ENCODE results near the gene ARL2.
A peak's percentile ranks its signal among the peaks of the same experiment; 100 is the strongest.

ARL2 gene

DNA sequence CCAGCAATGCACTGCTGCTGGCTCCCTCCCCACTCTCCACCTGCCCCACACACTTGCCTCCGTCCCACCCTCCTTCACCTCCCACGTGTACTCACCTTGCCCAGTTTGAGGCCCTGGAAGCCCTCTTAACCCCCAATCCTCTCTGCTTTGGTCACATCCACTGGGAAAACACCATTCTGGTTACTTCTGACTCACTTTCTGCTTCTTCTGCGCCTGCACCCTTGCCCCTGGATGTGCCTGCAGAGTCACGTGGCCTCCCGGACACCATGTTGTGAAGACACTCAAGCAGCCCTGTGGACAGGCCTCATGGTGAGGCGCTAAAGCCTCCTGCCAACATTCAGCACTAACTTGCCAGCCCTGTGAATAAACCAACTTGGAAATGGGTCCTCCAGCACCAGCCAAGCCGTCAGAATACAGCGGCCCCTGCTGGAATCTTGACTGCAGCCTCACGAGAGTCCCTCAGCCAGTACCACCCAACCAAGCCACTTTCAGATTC is 47.0 kb downstream of the ARL2 start:
- DNase-seq (ENCODE audit: low read depth) = peak; percentile 45
- no peak overlapping the region for H3K4me3 ChIP-seq (replicated peaks; ENCODE audit: low read depth, low read length)

DNA sequence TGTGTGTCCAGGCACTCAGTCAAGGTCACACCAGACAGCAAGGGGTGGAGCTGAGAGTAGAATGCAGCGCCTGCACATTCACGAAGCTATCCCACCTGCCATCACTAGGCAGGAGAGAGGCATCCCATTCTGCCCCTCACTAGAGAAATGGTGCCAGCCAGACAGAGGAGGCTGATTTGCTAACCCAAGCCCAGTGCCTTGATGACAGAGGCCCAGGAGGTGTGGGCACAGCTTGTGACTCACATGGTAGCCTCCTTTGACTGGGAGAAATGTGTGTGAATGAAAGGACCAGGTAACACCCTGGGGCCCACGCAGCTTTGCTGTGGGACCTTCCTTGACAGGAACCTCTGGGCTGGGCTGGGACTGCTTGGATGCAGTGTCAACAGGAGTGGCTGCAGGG is 49.6 kb downstream of the ARL2 start:
- no peak for DNase-seq (ENCODE audit: low read depth)
- no peak overlapping the region for H3K4me3 ChIP-seq (replicated peaks; ENCODE audit: low read depth, low read length)
- TF ChIP-seq, protein P1, sequence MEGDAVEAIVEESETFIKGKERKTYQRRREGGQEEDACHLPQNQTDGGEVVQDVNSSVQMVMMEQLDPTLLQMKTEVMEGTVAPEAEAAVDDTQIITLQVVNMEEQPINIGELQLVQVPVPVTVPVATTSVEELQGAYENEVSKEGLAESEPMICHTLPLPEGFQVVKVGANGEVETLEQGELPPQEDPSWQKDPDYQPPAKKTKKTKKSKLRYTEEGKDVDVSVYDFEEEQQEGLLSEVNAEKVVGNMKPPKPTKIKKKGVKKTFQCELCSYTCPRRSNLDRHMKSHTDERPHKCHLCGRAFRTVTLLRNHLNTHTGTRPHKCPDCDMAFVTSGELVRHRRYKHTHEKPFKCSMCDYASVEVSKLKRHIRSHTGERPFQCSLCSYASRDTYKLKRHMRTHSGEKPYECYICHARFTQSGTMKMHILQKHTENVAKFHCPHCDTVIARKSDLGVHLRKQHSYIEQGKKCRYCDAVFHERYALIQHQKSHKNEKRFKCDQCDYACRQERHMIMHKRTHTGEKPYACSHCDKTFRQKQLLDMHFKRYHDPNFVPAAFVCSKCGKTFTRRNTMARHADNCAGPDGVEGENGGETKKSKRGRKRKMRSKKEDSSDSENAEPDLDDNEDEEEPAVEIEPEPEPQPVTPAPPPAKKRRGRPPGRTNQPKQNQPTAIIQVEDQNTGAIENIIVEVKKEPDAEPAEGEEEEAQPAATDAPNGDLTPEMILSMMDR (IDR thresholded peaks at IDR 0.05; ENCODE audit: low read length, missing control alignments) = no peak

More for the DNA sequence above, 47.0 kb downstream of the ARL2 start:
- TF ChIP-seq, protein P1 (IDR thresholded peaks at IDR 0.05; ENCODE audit: low read length, missing control alignments) = peak; percentile 41

DNA sequence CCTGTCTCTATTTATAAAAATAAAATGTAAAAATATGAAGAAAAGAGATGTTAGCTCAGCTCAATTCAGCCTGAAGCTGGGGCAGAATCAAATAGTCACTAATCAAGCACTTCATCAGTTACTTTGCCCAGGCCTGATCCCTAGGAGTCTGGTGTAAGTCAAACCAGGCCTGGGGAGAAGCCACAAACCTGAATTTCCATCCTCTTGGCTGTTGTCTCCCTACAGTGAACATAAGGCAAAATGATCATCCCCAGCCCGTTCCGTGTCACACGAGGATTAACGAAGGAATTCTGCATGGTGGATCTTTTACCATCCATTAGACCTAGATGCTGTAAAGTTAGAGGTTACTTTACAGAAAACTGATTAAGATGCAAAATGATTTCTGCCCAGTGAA is 50.9 kb downstream of the ARL2 start:
- DNase-seq (ENCODE audit: low read depth) = no peak
- no peak overlapping the region for H3K4me3 ChIP-seq (replicated peaks; ENCODE audit: low read depth, low read length)
- TF ChIP-seq, protein P1 (IDR thresholded peaks at IDR 0.05; ENCODE audit: low read length, missing control alignments) = no peak

DNA sequence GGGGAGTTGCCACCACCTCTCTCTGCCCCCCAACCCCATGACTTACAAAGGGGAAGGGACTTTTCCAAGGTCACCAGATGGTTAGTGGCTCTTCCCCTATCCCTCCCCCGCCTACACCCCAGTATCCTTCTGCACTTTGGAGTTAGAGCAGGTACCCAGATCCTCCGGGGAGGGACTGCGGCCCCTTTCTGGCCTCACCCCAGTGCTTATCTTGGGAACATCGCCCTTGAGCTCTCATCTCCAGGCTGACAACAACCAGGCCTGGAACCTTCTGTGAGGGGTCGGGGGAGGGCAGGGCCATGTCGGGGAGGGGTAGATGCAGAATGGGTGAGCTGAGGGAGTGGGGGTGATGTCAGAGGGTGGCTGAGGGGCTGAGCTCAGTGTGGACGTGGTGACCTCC is 51.9 kb downstream of the ARL2 start:
- no peak for DNase-seq (ENCODE audit: low read depth)
- no peak overlapping the region for H3K4me3 ChIP-seq (replicated peaks; ENCODE audit: low read depth, low read length)
- TF ChIP-seq, protein P1 (IDR thresholded peaks at IDR 0.05; ENCODE audit: low read length, missing control alignments) = no peak

DNA sequence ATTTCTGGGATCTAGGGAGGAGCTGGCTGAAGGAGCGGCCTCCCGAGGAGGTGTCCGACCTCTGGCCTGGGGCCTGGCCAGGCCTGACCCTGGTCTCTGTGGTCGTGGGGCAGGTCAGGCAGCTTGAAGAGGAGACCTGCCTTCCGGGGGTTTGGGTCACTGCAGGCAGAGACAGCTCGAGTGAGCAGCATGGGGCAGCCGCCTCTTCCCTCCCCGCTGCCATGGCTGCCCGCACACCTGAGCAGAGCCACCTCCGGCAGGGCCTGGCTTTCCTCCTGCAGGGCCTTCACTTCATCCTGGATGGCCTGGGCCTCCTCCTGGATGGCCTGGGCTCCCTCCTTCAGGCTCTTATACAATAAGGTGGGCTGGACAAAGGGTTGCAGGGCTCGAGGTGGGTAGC is 52.4 kb downstream of the ARL2 start:
- no peak overlapping the region for H3K4me3 ChIP-seq (replicated peaks; ENCODE audit: low read depth, low read length)
- no peak for DNase-seq (ENCODE audit: low read depth)
- TF ChIP-seq, protein P1 (IDR thresholded peaks at IDR 0.05; ENCODE audit: low read length, missing control alignments) = no peak

DNA sequence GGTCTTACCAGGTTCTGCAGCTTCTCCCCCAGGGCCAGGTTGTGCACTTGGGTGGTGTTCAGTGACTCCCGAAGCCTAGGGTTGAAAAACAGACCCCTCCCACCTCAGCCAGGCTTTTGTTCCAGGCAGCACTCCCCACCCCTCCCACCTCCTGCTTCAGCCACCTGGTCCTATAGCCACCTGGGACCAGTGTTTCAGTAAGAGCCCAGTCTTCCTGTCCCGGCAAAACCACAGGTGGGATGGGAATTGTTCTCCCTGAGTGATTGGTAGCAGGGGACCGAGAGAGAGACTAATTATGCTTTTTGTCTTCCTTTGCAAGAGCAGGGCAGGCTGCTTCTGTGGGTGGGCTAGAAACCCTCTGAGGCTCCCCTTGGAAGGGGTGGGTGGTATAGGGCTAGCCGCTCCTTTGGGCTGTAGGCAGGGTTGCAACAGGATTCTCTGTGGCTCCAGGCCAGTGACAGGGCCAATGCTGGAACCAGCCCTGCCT is 52.9 kb downstream of the ARL2 start:
- no peak for DNase-seq (ENCODE audit: low read depth)
- no peak overlapping the region for H3K4me3 ChIP-seq (replicated peaks; ENCODE audit: low read depth, low read length)
- TF ChIP-seq, protein P1 (IDR thresholded peaks at IDR 0.05; ENCODE audit: low read length, missing control alignments) = no peak

DNA sequence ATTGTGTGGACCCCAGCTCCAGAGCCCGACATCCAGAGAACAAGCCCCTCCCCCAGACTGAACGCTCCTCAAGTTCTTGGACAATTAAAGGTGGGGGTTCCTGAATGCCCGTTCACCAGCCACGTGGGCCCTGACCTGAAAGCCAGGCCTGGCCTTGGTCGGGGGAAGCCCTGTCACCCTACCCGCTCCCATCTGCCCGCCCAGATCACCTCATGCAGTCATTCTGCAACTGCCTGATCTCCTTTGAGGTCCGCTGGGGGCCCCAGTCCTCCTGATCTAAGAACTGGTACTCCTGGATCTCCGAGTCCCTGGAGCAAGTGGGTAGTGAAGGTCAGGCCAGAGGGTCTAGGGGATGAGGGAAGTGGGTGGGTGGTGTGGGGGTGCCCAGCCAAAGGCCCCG is 53.5 kb downstream of the ARL2 start:
- no peak overlapping the region for H3K4me3 ChIP-seq (replicated peaks; ENCODE audit: low read depth, low read length)
- no peak for DNase-seq (ENCODE audit: low read depth)
- TF ChIP-seq, protein P1 (IDR thresholded peaks at IDR 0.05; ENCODE audit: low read length, missing control alignments) = no peak

Measured in fibroblast of pulmonary artery (primary cell).